Activated CD4-positive, alpha-beta T cell treated with anti-CD3 and anti-CD28 coated beads, Interleukin-2, amount 50 U/mL, for 24 hours (primary cell): Measurements from ENCODE around the gene EGFR.

Experiments
- DNase-seq, 2 donors: peaks; one replicate each; pipeline ENCODE4 v3.0.0-alpha.2; 2020; ENCODE audit warnings: low read depth in 1 of 2, low spot score in 1 of 2

EGFR gene

GRCh38 chr7:55185941-55186609, 167.3 kb downstream of the EGFR start:
- no peak for DNase-seq

GRCh38 chr7:55187701-55188491, 169.1 kb downstream of the EGFR start:
- DNase-seq: no peak

GRCh38 chr7:55188590-55189138, 169.8 kb downstream of the EGFR start:
- DNase-seq: no peak

- DNase-seq: no peak
Measured at GRCh38 chr7:55189146-55189766, 170.4 kb downstream of the EGFR start.

- no peak for DNase-seq
Measured at GRCh38 chr7:55189878-55190436, 171.1 kb downstream of the EGFR start.

- no peak for DNase-seq
Measured at GRCh38 chr7:55190511-55191160, 171.8 kb downstream of the EGFR start.

- DNase-seq: no peak
Measured at GRCh38 chr7:55191161-55191925, 172.5 kb downstream of the EGFR start.

GRCh38 chr7:55191926-55192692, 173.3 kb downstream of the EGFR start:
- no peak for DNase-seq

- DNase-seq: no peak
Measured at GRCh38 chr7:55192723-55193122, 173.9 kb downstream of the EGFR start.

GRCh38 chr7:55193245-55193644, 174.4 kb downstream of the EGFR start:
- DNase-seq: no peak

- DNase-seq: no peak
Measured at GRCh38 chr7:55194522-55194921, 175.7 kb downstream of the EGFR start.

GRCh38 chr7:55198634-55199392, 180.0 kb downstream of the EGFR start:
- DNase-seq: no peak

- DNase-seq: no peak
Measured at GRCh38 chr7:55199418-55199817, 180.6 kb downstream of the EGFR start.

GRCh38 chr7:55200441-55200840, 181.6 kb downstream of the EGFR start:
- DNase-seq: no peak

GRCh38 chr7:55202150-55202913, 183.5 kb downstream of the EGFR start:
- DNase-seq: no peak

- no peak for DNase-seq
Measured at GRCh38 chr7:55203300-55203699, 184.5 kb downstream of the EGFR start.

GRCh38 chr7:55205124-55205955, 186.5 kb downstream of the EGFR start:
- DNase-seq: no peak
